Kidney glomerular epithelial cell (primary cell): ENCODE results near the gene HOXA3.
A peak's percentile ranks its signal among the peaks of the same experiment; 100 is the strongest.

Experiments
- DNase-seq: peaks from one replicate; lab custom pipeline; 2025; lab: John Stamatoyannopoulos, UW

The HOXA3 gene

DNA sequence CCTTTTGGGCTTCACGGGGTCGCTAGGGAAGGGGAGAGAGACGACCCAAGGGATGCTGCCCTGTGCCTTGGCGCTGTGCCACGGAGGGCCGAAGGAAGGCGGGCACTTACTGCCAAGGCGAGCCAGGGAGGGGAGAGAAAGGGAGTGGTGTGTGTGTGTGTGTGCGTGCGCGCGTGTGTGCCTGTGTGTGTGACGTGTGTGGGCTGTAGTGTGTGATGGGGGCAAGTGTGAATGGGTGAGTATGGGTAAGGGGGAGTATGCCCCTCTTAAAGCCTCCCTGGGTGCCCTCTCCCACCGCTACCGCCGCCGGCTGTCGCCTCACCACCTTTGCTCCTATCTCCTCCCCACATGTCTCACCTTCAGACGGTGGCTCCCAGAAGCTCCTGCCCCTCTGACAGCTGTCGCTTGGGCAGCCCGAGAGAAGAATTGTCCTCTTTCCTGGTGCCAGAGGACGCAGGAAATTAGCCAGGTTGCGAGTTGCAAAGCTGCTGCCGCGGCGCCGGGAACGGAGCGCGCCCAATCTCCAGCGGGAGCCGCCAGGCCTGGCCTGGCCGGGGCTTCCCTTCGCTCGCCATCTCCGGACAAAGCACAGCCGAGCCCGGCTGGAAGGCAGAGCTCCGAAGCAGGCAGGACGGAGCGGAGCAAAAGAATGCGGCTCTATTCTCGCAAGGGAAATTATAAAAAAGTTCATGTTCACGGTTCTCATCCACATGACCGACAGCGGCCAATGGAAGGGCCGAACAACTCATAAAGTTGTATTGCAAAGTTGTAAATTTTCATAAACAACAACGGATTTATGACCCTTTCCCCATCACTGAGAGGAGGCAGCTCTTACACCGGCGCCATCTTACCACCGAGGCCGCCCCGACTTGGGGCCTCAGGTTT, at the start of gene HOXA3:
Gene HOXA3 (minus strand): TSS at position 653 of the 885 bp plus-strand sequence. CDS start 41,943 bp downstream, outside the sequence.
- no peak for DNase-seq

DNA sequence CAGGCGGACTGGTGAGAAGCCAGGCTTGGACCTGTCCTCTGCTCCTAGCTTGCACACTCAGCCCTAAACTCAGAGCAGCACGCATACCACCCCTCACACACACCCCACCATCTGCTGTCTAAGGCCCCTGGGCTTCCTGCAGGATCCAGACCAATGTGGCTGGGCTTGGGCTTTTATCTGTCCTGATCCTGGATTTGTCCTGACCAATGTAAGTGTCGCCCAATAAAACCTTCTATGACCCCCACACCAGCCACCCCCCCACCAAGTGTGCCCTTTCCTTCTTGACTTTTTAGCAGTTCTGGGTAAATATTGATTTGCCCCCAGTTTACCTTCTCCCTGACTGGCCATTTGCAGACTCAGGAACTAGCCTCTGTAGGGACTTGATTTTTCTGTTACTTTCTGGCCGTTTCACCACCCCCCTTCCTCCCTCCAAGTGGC, 49.2 kb upstream of the HOXA3 start:
- no peak for DNase-seq

DNA sequence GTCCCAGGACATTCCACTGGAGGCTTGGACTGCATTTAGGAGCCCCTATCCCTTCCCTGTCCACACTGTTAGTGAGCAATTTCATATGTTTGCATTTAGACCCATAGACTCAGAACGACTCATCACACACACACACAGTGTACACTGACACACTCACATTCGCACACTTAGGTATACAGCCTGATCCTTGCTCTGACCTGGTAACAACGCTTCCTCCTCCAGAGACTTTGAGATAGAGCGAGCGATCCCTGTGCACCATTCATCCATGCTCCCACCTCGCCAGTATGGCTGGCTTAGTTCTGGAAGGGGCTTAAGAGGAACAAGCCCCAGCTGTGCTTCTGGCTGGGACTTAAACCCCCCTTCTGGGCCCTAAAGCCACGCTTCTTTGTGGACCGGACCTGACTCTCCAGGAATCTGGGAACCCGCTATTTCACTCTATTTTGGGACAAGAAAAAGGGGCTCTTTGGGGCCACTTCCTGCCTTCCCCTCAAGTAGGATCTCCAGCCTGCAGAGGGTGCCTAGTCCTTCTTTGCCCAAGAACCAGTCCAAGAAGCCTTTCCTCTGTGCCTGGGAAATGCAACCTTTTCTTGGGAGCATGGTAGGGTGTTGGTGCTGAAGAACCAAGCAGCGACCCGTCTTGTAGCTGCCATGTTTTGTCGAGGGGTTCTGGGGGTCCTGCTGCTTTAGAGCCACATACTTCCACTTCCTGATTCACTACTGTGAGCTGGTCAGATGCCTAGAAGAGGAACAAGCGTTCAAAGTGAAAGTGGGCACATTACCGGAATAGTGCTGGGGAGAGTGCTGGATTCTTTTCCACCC, 48.6 kb upstream of the HOXA3 start:
- DNase-seq, result no peak

DNA sequence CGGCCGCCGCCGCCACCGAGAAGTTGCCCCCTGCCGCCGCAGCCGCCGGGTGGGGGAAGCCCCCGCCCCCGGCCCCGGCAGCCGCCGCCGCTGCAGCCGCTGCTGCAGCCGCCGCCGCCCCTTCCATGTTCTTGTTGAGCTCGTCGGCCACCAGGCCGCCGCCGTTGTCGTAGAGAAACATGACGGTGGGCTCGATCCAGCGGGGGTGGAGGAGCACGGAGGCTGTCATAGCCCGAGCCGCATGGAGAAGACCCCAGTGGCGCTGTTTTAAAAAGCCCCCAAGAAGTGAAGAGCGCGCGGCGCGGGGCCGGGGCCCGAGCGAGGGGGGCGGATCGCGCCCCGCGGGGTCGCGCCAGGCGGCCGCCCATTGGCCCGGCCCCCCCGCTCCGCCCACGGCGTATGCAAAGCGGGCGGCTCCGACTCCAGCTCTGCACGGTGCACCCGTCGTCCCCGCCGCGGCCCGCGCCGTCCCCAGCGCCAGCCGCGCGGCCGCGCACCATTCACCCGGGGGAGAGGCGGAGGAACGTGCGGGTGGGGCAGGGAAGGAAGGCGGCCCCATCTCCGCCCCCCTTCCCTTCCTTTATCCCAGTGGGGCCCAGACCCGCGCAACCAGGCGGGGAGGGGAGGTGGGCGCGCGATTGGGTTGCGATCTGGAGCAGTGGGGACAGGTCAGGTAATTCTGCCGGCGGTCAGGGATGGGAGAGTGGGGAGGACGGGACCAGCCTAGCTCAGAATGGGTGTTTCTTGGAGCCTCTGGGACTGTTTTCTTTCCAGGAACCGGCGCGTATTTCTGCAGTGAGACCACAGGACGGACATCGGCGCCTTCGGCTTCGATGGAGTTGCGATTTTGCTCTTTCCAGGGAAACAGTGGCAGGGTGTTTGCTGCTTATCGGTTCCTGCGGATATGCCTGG, 47.7 kb upstream of the HOXA3 start, which contains the start of gene HOXA13:
Gene HOXA13 (minus strand): TSS at position 243 of the 912 bp plus-strand sequence. CDS start 14 bp downstream, at position 229.
- peak; percentile 6 for DNase-seq

DNA sequence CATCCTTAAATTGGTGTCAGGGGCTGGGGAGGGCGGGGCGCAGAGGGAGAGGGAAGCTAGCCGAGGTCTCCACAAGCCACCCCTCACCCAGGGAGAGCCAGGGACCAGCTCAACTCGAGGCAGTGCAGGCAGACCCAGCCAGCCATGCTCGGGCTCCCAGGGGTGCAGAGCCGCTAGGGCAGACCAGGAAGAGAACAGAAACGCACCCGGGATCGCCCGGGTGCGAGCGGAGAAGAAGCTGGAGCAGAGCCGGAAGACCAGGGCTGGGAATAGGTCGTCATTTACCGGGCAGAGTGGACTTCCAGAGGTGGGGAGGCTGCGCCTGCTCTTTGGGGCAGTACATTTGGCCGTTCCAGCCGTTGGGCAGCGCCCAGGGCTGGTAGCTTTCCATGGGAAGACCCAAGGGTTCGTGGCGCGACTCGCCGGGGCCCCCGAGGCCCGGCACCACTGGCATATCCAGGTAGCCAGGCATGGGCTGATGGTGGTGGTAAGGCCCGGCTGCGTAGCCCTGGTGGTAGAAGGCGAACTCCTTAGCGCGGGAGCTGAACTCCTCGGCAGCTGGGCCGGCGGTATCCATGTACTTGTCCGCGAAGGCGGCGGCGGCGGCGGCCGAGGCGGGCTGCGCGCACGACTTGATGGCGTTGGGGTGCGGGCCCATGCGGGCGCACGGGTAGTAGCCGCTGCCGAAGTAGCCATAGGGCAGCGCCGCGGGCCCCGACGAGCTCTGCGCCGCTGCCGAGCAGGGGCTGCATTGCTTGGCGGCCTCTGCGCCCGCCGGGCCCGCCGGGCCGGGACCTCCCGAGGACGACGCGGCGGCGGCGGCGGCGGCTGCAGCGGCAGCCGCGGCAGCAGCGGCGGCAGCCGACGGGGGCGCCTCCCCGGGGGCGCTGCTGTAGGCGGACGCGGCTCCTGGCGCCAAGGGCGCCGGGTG, 46.8 kb upstream of the HOXA3 start:
- no peak for DNase-seq

DNA sequence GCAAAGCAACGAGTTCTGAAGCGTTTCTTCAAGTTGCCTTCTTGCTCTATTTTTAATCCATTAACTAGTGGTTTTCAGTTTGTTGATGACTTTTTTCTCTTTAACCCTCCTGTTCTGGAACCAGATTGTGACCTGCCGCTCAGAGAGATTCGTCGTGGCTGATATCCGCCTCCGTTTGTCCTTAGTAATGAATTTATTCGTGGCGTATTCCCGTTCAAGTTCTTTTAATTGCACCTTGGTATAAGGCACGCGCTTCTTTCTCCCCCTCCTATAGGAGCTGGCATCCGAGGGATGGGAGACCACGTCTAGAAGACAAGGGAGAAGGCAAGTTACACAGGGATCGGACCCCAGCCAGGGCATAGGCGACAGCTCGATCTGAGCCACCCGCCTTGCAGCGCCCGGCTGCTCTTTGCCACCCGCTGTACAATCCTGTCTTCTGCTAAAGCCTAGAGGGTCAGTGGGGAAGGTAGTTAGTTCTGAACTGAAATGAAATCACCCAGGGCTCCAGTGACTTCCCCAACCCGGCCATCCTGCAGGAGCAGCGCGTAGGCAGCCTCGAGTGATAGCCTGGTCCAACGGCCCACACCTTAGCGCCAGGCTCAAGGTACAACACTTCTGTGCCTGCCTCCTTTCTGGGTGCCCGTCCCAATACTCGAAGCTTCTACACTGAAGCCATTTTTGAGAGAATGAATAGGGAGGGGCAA, 45.9 kb upstream of the HOXA3 start:
- no peak for DNase-seq

DNA sequence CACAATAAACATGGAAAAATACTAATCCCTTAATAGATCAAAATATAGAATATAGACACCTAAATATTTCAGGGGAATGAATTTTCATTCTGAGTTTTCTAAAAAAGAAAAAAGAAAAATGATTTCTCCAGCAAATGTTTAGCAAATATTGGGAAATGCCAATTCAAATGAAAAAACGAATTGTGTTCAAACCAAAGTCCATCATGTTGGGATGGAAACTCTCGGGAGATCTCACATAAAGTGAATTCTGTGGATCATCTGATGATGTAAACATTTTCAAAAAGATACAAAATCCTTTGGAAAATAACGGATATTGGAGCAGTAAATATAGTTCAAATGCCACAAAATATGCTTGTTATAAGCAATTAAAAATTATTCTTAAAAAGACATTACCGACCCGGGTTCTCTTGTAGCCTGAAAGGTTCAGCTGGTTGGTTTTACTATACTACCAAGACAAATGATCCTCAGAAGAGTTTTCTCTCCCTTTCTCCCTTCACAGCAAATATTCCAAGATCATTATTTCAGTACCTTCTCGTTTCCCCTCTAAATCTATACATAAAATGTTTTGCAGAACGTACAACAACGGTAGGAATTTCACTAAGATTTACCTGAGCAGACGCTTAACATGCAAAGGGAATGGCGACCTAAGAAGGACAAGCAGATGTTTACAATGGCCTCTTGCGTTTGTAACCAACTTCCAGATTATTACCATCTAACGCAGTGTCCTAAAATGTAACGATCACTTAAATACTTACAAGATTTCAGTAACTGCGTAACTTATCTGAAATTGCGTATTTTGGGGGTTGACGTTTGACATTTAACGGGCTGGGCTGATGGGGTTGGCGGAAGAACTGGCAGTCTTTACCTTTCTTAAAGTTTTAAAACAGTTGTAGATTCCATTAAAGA, 45.0 kb upstream of the HOXA3 start:
- DNase-seq, result no peak

GRCh38 chr7:27196287-27196767, 43.9 kb upstream of the HOXA3 start:
- DNase-seq, result peak; percentile 38

DNA sequence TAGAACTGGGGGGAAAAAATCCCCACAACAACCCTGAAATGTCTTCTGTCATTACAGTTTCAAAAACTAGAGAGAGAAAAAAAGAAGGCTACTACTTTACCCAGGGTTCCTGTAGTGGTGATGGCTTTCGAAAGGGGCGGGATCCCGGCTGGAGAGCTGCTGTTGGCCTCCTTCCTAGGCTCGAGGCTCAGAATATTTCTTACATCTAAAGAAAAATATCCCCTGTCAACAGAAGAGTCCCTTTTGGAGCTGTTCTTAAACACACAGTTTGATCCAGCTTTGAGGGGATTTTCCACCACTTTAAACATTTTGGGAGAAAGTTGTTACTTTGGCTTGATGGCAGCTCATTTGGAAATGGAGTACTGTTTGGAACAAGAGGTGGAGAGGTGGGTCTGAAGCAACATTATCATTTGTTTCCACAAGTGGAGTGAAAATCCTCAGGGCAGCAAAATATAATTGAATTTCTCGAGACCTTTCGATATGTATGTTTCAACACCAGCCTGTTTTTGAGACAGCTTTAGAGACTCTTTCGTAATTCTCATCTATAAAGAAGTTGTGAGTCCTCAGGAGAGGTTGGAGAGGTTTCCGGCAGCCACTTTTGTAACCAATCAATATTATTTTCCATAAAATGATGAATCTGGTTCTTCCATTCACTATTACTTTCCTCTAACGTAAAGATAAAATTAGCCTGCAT, 42.5 kb upstream of the HOXA3 start:
- no peak for DNase-seq

- DNase-seq, result no peak
These were observed 41.6 kb upstream of the HOXA3 start for GRCh38 chr7:27194002-27194352.

GRCh38 chr7:27193335-27194001, 41.1 kb upstream of the HOXA3 start:
- DNase-seq, result no peak

DNA sequence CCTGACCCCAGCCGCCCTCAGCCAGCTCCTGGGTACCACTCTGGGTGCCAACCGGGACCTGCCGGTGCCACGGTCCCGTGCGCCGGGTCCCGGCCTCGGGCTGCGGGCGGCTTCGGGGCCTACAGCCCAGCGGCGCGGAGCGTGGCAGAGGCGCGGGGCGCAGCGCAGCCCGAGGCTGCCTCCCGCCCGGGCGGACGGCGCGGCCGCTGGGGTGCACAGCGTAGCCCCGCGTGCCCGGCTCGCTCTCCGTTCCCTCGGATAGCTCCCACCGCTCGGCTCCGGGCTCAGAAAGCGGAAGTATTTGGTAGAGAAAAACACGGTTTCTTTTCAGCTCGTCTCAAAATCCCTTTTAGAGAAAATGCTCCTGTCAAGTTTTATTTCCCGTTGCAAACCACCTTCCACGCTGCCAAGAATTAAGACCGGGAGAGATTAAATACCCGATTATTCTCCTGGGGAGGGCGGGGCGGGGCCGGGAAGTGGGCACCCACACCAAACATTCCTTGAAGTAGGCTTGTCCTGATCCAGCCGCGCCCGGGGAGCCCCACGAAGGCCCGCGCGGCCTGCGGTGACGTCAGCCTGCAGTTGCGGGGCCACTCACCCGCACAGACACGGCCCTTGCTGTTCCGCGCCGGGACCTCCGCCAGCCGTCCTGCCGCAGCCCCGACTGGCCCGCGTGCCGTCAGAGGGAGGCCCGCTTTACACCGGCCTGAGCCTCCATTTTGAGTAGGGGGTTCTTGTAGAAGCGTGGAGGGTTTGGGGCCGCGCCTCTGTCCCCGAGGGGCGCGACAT, 40.4 kb upstream of the HOXA3 start:
- no peak for DNase-seq

DNA sequence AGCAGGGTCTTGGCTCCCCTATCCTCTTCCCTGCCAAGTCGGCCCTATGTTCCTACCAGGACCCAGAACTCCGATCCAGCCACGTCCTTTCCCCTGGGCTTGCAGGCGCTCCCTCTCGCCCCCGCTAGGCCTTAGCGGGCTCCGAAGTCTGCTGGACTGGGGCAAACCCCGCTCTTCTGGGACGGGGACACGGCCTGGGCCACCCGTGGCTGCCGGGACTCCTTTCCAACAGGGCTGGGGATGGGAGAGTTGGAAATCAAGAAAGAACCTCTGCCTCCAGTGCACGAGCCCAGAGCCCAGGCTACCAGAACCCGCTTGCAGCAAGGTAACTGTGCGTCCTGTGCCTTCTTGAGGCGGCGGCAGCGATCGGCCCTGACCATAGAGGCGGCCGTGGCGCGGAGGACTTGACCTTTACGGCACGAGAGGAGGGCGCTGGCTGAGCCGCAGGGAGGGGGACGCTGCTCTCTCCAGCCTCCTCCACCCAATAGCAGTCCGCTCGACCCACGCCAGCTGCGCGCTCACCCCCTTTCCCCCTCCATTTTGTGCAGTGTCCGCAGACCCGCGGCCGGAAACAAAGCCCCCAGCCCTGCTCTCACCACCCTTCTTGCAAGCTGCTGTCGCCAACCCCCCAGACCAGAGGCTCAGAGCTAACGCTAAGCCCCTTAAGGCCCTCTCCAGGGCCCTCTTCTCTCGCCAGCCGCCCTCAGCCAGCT, 39.6 kb upstream of the HOXA3 start:
- no peak for DNase-seq

GRCh38 chr7:27191161-27191731, 38.9 kb upstream of the HOXA3 start:
- no peak for DNase-seq

DNA sequence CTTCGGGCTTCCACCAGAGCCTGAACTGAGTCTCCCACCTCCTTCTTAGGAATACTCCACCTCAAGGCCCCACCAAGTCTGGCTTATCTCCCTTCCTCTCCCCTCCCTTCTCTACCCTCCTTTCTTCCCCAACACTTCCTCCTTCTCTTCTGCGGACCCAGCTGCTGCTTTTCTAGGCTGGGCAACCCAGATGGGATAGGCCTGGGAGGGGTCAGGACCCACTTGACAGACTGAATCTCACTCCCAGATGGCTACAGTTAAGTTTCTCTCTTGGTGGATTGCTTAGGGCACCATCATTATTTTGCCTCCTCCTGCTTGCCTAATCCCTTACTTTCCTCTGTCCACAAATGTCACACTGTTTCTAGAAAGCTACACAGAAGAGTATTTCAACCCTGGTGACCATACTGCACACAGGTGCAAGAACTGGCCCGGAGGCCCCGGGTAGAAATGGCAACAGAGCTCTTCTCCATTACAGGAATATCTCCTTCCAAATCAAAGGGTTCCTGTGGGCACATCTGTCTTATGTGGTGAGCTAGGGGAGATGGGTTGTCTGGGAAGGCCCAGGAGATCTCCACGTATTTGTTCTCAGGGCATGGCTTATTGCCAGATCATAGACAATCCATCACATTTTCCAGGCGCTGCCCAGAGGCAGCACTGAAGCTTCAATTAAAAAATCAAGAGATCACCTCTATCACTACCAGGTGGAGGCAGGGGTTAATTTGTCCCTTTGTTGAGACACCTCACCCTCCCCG, 37.8 kb upstream of the HOXA3 start:
- no peak for DNase-seq
